ENCODE results near the gene PDILT. TPM values are rescaled to one million over a fixed set of nuclear protein-coding genes. Genes with fewer than 3 reads are reported as not detected.

PDILT gene
- total and polyA plus RNA-seq, 9 donors, result not detected

DNA sequence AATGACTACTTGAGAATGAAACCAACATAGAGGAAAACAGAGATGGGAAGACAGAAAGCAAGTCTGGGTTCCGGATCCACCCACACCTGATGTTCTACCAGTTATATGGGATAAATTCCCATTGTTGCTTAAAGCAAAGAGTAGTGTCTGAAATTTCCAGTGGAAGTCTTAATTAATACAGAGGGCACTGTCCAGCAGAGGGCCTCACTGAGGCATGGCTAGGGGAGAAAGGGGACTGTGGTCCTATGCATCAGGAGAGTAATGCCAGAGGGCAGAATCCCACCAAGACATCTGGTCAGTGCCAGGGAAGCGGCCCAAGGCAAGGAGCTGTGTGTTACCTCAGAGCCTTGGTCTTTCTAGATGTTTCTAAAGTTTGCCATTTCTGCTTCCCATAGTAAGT lies 44.5 kb downstream of the PDILT start:
- H3K4me1 ChIP-seq (ENCODE audit: insufficient read depth), result no peaks in the 10 kb centered on the region
- no peak for DNase-seq
- TF ChIP-seq, protein P1, sequence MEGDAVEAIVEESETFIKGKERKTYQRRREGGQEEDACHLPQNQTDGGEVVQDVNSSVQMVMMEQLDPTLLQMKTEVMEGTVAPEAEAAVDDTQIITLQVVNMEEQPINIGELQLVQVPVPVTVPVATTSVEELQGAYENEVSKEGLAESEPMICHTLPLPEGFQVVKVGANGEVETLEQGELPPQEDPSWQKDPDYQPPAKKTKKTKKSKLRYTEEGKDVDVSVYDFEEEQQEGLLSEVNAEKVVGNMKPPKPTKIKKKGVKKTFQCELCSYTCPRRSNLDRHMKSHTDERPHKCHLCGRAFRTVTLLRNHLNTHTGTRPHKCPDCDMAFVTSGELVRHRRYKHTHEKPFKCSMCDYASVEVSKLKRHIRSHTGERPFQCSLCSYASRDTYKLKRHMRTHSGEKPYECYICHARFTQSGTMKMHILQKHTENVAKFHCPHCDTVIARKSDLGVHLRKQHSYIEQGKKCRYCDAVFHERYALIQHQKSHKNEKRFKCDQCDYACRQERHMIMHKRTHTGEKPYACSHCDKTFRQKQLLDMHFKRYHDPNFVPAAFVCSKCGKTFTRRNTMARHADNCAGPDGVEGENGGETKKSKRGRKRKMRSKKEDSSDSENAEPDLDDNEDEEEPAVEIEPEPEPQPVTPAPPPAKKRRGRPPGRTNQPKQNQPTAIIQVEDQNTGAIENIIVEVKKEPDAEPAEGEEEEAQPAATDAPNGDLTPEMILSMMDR (IDR thresholded peaks at IDR 0.05), result no peak
- TF ChIP-seq POLR2A (IDR thresholded peaks at IDR 0.05), result no peak
- TF ChIP-seq EP300 (IDR thresholded peaks at IDR 0.05), result no peak
- 57 to 65% (median 59%) methylated on average over 2 of the region's 2 CpGs for WGBS, 3 donors
- H3K27ac ChIP-seq, result no peak overlapping the region
- H3K27me3 ChIP-seq, result no peaks in the 10 kb centered on the region
- H3K4me3 ChIP-seq, result no peak overlapping the region
- H3K36me3 ChIP-seq, result no peaks in the 10 kb centered on the region
- no peaks in the 10 kb centered on the region for H3K9me3 ChIP-seq
- intact Hi-C loops (cut with DNase I), result loop anchor here in 1 of 4 donors (10.0 kb wide), 1 partner anchor 445 kb away; no protein-coding TSS in a partner anchor

GRCh38 chr16:20355114-20355782 lies 49.3 kb downstream of the PDILT start:
- DNase-seq, result no peak
- Histone ChIP-seq H3K36me3 (no peaks in the 10 kb centered on the region), H3K4me1 (ENCODE audit: insufficient read depth) (no peaks in the 10 kb centered on the region), H3K27ac (no peak overlapping the region), H3K27me3 (no peaks in the 10 kb centered on the region), H3K9me3 (no peaks in the 10 kb centered on the region), H3K4me3 (no peak overlapping the region)
- intact Hi-C loops (cut with DNase I), result no loop called here
- no peak for TF ChIP-seq POLR2A (IDR thresholded peaks at IDR 0.05)
- TF ChIP-seq, protein P1 (IDR thresholded peaks at IDR 0.05), result no peak
- no peak for TF ChIP-seq EP300 (IDR thresholded peaks at IDR 0.05)
- WGBS, 3 donors, result 71 to 75% (median 74%) methylated on average over 7 of the region's 7 CpGs

- no peaks in the 10 kb centered on the region for H3K9me3 ChIP-seq
- H3K4me1 ChIP-seq (ENCODE audit: insufficient read depth), result peaks cover 4% of the 10 kb centered on the region
- no peak overlapping the region for H3K27ac ChIP-seq
- no peaks in the 10 kb centered on the region for H3K27me3 ChIP-seq
- intact Hi-C loops (cut with DNase I), result no loop called here
- DNase-seq, result no peak
- TF ChIP-seq, protein P1 (IDR thresholded peaks at IDR 0.05), result no peak
- TF ChIP-seq EP300 (IDR thresholded peaks at IDR 0.05) (no peak), POLR2A (IDR thresholded peaks at IDR 0.05) (no peak)
- no peak overlapping the region for H3K4me3 ChIP-seq
- no peaks in the 10 kb centered on the region for H3K36me3 ChIP-seq
Observed at GRCh38 chr16:20353379-20353778, 51.2 kb downstream of the PDILT start.

GRCh38 chr16:20352615-20353014 lies 51.9 kb downstream of the PDILT start, which contains the start of gene UMOD:
UMOD (minus strand) TSS chr16:20352715; CDS start chr16:20350737, 1,978 bp downstream.
- no peaks in the 10 kb centered on the region for H3K36me3 ChIP-seq
- peaks cover 5% of the 10 kb centered on the region for H3K4me1 ChIP-seq (ENCODE audit: insufficient read depth)
- no peak within 1 kb of the TSS for H3K4me3 ChIP-seq
- WGBS, 3 donors, result 75 to 88% (median 77%) methylated on average over 2 of the region's 2 CpGs
- no peaks in the 10 kb centered on the region for H3K9me3 ChIP-seq
- no peak within 1 kb of the TSS for H3K27ac ChIP-seq
- TF ChIP-seq POLR2A (IDR thresholded peaks at IDR 0.05) (no peak), EP300 (IDR thresholded peaks at IDR 0.05) (no peak)
- TF ChIP-seq, protein P1 (IDR thresholded peaks at IDR 0.05), result no peak
- intact Hi-C loops (cut with DNase I), result no loop called here
- H3K27me3 ChIP-seq, result no peaks in the 10 kb centered on the region
- no peak for DNase-seq
